ENCODE measurements around the gene SPAG8. TPM values are rescaled to one million over a fixed set of nuclear protein-coding genes. Genes with fewer than 3 reads are reported as not detected.

The SPAG8 gene
- total and polyA plus RNA-seq, 9 of the 15 experiments (the other 6 are each of a cell fraction or from before 2014, with no cell fraction given) = 0.03 to 0.47 (median 0.21) TPM

DNA sequence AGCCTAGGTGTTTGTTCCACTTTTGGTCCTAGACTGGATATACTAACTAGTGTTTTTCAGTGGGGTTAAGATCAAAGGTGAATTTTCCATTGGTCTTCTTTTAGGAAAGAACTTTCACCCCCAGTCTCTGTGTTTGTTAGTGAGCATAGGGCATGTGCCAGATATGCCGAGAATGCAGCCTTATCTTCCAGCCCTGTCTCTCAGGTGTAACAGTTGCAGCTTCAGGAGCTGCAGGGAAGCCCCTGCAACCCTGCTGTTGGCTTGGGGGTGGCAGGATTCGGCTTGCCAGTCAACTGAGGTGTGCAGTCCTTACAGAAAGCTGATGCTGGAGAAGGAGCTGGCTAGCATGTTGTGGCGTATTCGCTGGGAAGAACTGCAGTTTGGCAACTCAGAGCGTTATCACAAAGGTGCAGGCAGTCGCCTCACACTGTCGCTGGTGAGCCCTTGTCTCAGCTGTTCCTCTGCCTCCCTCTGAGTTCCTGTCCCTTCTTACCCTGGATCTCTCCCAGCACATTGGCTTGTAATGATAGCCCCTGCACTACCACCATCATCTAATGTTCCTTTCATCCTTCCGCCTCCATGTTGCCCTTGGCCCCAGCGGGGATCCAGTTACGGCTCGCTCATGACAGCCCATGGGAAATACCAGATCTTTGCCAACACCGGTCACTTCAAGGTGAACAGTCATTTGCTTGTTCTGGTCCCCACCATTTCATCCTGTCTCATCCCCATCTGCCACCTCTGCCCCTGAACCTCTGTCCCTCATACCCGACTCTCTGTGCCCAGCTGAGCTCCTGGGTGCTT, 10.5 kb downstream of the SPAG8 start (continued):
- peak; percentile 53; the same call in 1 of the 2 replicates for TF ChIP-seq SMARCA4 (IDR thresholded peaks at IDR 0.05)
- TF ChIP-seq, protein P1, sequence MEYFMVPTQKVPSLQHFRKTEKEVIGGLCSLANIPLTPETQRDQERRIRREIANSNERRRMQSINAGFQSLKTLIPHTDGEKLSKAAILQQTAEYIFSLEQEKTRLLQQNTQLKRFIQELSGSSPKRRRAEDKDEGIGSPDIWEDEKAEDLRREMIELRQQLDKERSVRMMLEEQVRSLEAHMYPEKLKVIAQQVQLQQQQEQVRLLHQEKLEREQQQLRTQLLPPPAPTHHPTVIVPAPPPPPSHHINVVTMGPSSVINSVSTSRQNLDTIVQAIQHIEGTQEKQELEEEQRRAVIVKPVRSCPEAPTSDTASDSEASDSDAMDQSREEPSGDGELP (CRISPR knock-in tag; IDR thresholded peaks at IDR 0.05; ENCODE audit: borderline replicate concordance) = peak; percentile 94
- peak; percentile 87 for TF ChIP-seq ARID1B (IDR thresholded peaks at IDR 0.05)
- TF ChIP-seq, protein P2, sequence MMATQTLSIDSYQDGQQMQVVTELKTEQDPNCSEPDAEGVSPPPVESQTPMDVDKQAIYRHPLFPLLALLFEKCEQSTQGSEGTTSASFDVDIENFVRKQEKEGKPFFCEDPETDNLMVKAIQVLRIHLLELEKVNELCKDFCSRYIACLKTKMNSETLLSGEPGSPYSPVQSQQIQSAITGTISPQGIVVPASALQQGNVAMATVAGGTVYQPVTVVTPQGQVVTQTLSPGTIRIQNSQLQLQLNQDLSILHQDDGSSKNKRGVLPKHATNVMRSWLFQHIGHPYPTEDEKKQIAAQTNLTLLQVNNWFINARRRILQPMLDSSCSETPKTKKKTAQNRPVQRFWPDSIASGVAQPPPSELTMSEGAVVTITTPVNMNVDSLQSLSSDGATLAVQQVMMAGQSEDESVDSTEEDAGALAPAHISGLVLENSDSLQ (IDR thresholded peaks at IDR 0.05) = no peak
- peak; percentile 89 for TF ChIP-seq TCF3 (CRISPR knock-in tag; IDR thresholded peaks at IDR 0.05)
- 0 out of 2 replicates have a peak, but pooled peaks have one; percentile 24 for TF ChIP-seq ZKSCAN1 (IDR thresholded peaks at IDR 0.05; ENCODE audit: low read depth, low read length)
- TF ChIP-seq TAL1 (IDR thresholded peaks at IDR 0.05) = peak; percentile 74
- 0 out of 4 replicates have a peak, but pooled peaks of 1 of the 2 experiments have one; percentile 37 for TF ChIP-seq NONO (IDR thresholded peaks at IDR 0.05; ENCODE audit: low read depth in 2 of 2, low read length in 1 of 2)
- TF ChIP-seq, protein P3, sequence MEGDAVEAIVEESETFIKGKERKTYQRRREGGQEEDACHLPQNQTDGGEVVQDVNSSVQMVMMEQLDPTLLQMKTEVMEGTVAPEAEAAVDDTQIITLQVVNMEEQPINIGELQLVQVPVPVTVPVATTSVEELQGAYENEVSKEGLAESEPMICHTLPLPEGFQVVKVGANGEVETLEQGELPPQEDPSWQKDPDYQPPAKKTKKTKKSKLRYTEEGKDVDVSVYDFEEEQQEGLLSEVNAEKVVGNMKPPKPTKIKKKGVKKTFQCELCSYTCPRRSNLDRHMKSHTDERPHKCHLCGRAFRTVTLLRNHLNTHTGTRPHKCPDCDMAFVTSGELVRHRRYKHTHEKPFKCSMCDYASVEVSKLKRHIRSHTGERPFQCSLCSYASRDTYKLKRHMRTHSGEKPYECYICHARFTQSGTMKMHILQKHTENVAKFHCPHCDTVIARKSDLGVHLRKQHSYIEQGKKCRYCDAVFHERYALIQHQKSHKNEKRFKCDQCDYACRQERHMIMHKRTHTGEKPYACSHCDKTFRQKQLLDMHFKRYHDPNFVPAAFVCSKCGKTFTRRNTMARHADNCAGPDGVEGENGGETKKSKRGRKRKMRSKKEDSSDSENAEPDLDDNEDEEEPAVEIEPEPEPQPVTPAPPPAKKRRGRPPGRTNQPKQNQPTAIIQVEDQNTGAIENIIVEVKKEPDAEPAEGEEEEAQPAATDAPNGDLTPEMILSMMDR (IDR thresholded peaks at IDR 0.05 in 2 of 3, conservative IDR thresholded peaks at IDR 0.05 in 1 of 3; ENCODE audit: insufficient read depth in 2 of 3, low read depth in 1 of 3, low read length in 3 of 3) = peak in 2 of 3 experiments; percentile 14 to 15; a peak in 1 of 6 replicates
- 0 out of 2 replicates have a peak, but pooled peaks have one; percentile 7 for TF ChIP-seq JUND (IDR thresholded peaks at IDR 0.05; ENCODE audit: borderline replicate concordance, low read depth, low read length)
- no peak; the same call in 2 of the 3 replicates for TF ChIP-seq JUND (tag; IDR thresholded peaks at IDR 0.05; ENCODE audit: borderline replicate concordance, low read depth, low read length)
- peak; percentile 76 for TF ChIP-seq CBFA2T2 (conservative IDR thresholded peaks at IDR 0.05)

Measured in K562 (cell line).